Kidney glomerular epithelial cell (primary cell): Measurements from ENCODE around the gene IL1RL1.
A peak's percentile ranks its signal among the peaks of the same experiment; 100 is the strongest.

ENCODE experiments used
- DNase-seq: peaks from one replicate; lab custom pipeline; 2025; lab: John Stamatoyannopoulos, UW

Gene IL1RL1

DNA sequence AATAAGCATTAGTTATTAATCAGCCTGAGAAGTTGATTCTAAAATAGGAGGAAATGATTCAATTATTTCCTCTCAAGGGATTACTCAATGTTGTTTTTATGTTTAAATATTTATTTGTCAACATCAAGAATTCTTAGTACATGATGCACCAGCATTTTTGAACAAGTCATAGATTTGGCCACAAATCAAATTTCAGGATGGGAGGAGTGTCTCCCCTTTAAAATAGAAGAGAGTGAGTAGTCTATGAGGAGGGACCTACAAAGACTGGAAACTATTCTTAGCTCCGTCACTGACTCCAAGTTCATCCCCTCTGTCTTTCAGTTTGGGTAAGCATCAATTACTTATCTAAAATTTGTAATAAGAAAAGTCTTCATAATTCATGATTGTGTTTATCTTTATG is 25.6 kb downstream of the IL1RL1 start:
- no peak for DNase-seq

DNA sequence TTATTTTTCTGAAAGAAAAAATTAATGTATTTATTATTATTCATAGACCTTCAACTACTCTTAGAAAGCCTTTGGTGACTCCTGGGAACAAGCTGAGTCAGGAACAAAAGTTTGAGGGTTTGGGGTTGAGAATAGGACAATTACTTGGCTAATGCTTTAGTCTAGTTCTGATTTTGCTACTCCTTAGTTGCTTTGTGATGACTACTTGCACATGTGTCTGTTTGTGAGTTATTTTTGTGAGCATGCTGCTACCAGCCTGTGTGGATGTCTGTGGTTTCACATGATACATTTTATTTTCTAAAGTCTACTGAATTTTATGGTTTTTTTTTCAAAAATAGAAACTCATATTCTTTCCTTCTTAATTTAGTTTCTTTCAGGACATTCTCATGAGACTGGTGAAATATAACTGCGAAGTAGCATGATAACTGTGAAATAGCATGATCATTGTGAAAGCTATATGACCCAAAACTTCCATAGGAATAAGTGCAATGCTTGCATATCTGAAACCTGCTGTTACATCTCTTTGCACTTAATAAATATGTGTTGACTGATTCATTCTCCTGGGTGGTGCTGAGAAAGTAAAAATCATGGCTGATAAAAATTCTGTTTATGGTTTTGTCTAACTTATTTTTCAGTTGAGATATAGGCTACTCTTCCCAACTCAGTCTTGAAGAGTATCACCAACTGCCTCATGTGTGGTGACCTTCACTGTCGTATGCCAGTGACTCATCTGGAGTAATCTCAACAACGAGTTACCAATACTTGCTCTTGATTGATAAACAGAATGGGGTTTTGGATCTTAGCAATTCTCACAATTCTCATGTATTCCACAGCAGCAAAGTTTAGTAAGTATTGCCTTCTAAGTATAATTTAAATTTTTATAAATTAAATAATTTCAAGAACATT is 26.4 kb downstream of the IL1RL1 start:
- DNase-seq: no peak

DNA sequence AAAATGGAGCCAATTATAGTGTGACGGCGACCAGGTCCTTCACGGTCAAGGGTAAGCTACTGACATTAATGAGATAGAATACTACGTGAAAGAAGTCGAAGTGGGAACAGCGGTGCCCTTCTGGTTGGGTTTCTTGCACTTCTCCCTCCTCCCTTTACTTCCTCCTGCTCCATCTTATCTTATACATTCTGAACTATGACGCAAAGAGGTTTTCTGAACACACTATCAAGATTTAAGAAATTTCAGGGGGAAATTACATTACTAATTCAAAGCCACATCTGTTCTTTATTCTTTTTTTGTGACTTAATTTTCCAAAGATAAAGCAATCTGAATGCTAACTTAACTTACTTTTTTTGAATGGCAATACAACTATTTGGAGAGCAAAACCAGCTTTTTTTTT is 29.4 kb downstream of the IL1RL1 start:
- no peak for DNase-seq

DNA sequence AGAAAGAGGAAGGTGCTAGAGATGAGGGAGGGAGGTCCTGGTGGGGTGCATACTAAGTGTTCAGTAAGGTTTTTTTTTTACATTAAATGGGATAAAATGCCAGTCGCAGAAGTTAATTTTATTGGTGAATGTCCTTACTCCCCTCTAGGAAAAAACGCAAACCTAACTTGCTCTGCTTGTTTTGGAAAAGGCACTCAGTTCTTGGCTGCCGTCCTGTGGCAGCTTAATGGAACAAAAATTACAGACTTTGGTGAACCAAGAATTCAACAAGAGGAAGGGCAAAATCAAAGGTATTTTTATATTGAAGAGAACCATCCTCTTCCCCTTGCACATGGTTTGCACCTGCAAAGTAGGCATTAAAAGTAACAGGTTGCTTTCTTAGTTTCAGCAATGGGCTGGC is 31.5 kb downstream of the IL1RL1 start:
- no peak for DNase-seq

DNA sequence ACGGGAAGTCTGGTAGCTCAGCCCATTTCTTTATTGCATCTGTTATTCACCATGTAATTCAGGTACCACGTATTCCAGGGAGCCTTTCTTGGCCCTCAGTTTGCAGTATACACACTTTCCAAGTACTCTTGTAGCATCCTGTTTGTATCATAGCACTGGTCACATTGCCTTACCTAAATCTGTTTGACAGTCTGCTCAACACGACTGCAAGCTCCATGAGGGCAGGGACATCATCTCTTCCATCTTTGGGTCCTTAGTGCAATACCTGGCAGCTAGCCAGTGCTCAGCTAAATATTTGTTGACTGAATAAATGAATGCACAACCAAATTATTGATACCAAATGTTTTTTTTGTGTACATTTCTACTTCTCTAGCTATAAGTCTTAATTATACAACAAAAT is 33.0 kb downstream of the IL1RL1 start:
- DNase-seq: no peak

DNA sequence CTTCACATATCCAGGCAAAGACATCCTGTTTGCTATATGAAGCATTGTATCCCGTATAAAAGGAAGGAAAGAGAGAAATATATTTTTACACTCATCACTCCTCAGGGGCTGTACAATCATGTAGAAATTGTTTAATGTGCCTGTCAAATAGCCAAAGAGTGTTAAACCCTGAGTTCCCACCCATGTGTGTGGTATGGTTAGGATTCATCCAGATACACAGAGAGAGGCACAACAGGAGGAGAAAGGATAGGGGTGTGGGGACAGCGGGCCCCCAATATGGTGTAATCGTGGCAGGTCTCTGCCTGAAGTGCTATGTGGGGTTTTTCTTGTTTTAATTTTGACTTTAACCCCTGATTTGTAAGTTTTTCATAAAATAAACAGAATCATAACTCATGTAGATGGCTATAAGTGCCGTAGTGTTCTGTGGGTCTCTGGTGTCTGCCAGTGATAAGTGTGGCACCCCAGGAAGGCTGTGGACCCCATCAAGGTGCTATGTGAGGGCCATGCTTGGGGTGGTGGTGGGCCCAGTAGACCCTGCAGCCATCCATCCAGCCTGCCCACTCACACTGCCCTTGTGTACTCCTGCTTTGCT is 34.1 kb downstream of the IL1RL1 start:
- no peak for DNase-seq

DNA sequence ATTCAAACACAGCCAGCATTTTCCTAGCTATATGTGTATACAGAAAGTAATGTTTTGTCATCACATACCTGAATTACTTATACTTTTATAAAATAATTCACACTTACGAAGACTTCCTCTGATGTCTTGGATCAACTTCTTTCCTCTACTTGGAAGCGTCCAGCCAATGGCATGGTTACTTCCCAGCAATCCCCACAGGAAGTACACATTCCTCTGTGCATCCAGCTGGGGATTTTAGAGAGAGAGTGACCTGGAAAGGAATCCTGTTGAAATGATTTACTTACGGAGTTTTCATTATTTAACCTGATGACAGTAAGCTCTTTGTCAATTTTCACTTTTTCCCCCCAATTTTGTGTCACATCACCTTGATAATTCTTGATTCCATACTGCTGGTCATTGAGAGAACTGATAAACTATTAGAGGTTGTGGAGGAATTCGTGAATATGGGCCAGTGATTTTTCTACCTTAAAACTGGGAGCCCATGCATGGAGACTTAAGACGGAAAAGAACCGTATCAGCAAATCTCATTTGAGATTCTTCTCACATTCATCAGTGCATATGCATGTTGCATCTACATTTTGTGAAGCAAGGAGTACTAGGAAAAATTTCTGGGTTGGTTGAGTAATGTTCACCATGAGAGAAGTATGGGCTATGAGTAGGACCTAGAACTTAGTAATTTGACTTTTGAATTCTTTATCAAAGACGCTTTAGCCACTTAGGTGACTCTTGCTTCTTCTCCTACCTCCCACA is 35.2 kb downstream of the IL1RL1 start:
- peak; percentile 24 for DNase-seq

DNA sequence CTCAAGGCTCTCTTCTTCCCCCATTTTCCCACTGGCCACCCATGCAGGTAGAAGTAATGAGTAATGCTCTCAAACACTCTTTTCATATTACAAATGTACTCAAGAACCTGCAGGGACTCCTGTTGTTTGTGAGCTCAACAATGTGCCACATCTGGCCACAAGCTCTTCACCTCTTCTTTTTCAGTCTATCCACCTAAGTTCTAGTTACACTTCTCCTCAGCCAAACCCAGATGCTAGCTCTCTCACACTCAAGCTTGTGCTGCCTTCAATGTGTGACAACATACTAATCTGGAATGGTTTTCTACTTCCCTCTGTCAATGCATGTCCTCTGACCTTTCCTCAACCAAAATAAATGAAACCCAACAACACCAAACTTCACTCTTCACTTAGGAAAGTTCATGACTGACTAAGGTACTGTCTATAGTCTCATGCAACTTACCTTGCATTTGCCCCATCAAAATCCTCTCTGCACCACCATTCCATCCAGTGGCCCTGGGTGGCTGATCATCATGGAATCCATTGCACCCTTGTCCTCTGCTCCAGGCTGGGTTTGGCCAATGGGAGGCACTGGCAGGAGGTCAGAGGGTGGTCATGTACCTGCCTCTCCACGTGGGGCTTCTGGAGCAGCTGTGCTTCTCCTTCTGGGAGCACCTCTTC is 38.9 kb downstream of the IL1RL1 start:
- DNase-seq: no peak

DNA sequence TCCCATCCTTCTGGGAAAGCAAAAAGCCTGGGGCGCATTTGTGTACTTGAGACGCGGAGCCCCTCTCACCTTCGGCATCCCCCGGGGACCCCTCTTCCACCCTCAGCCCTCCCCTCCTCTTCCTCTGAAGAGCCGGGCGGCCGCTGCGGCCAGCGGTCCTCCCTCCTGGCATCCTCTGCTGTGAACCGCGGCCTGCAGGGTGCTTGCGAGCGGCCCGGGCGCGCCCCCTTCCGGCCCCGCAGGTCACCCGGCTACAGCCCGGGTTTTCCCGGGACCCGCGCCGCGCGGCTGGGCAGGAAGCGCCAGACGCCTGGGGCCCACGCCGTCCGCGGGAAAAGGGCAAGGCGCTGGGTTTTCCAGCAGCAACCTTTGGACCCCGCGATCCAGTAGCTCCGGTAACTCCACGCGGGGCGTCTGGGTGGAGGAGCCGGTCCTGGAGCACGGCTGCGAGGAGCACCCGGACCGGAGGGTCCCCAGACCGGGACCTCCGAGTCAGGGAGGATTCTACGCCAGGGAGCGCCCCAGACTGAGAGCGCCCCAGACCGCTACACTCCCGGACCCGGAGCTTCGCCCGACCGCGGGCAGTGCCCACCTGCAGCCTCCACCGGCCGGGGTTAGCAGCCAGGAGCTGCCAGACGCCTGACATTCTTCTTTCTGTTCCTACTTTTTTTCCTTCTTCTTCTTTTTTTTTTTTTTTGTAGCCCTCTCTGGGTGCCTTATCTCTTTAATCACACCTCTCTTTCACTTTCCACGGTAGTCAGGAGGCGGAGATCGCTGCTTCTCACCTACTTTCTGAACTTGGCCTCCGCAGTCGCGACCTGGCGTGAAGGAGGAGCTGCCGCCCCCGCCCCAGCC is 44.4 kb downstream of the IL1RL1 start, which contains the start of gene IL18R1:
TSS of gene IL18R1 (plus strand) at position 271 of the 855 bp plus-strand sequence. CDS start 6,865 bp downstream, outside the sequence.
- DNase-seq: peak; percentile 75

DNA sequence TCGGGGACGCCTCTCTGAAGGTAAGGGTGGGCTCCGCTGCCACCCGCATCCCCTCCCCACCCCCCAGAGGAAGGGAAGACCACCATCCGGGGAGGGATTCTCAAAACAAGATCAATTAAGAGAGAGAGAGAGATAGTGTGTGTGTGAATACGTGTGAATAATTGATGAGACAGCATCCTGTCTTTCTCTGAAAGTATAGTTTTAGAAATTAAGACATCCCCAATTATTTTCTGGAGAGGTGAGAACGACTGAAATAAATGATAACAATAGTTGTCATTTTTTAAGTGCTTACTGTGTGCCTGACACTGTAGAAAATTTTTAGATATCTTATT is 45.0 kb downstream of the IL1RL1 start:
- DNase-seq: no peak

DNA sequence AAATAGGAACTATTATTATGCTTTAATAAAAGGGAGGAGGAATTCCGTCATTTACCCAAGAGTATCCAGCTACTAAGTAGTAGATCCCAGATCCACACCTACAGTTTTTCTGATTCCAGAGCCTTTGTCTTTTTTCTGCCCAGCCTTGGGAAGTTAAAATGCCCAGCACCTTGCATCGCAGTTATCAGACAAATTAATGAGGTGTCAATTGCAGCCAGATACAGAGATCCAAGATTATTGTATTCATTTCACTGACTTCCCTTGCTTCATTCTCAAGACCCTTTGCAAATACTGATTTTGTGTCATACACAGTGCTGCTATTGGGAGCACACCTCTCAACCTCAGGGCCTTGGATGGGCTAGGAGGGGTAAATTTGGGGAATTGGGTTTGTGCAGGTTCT is 45.4 kb downstream of the IL1RL1 start:
- no peak for DNase-seq

DNA sequence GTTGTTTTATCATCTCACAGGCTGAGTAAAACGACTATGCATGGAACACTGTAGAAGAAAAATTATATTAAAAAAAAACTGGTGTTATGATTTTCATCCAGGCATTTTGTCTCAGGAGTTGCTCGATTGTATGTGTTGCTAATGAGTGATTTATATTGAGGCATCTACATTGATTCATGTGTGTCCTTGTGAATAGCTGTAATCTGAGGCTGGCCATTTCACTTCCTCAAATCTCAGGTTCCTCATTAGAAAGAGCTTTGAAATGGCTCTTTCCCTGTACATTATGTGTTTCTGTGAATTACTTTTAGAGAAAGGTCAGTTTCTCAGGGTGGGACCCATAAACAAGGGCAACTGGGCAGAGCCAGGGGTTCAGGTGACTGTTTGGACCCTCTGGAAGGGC is 46.6 kb downstream of the IL1RL1 start:
- DNase-seq: no peak

DNA sequence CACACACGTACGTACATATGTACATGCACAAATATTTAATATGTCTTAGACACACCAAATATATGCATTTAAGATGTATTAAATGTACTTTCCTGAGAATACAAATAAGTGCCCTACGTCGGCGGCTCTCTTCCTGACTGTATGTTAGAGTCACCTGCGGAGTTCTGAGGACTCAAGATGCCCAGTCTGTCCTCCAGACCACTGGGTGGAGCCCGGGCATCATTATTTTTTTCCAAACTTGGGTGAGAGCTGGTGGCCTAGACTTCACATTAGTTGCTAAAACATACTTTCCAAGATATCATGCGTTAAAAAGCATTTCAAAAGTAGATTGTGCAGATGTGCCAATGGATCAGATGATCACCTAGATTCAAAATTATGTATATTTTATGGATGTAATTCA is 47.1 kb downstream of the IL1RL1 start:
- DNase-seq: no peak

DNA sequence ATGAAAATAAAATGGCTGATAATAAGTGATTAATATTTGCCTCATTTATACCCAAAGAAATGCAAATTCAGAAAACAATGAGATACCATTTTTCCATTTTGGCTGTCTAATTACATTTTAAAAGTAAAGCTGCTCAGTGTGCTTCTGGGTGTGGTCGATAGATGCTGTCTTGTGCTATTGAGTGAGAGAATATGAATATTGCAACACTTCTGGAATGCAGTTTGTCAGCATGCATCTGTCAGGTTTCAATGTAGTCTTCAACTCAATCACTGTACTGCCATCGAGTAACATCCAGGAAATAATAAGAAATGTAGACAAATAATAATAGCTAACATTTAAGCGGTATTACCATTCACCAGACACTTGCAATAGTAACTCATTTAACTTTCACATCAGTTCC is 48.2 kb downstream of the IL1RL1 start:
- no peak for DNase-seq

DNA sequence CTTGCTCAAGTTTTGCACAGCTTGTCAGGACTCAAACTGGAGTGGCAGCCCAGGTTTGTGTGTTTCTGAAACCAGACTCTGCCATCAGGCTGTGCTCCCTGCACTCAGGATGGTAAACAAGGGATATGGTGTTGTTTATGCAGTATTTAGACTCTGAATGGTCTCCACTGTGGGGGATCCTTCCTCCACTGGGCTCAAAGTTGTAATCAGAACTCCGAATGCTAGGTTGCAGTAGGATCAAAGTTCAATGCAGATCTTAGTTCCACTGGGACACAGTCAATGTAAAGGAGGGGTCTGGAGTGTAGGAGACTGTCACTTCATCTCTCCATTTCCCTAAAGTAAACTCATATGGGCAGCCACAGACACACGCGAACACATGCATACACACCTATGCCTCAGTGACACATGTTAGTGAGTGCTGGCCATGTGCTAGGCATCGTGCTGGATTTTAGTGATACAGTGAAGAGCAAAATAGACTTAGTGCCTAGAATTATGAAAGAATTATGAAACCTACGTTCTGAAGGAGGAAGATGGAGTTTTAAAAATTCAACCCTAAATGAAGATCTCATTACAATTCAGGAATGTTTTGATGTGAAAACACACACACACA is 50.4 kb downstream of the IL1RL1 start:
- DNase-seq: no peak

DNA sequence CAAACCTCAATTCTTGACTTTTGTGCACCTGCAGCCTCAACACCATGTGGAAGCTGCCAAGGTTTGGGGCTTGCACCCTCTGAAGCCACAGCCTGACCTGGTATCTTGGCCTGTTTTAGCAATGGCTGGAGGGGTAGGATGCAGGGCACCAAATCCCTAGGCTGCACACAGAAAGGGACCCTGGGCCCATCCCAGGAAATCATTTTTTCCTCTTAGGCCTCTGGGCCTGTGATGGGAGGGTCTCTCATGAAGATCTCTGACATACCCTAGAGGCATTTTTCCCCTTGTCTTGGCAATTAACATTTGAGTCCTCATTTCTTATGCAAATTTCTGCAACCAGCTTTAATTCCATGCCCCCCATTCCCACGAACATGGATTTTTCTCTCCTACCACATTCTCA is 54.4 kb downstream of the IL1RL1 start:
- DNase-seq: no peak

DNA sequence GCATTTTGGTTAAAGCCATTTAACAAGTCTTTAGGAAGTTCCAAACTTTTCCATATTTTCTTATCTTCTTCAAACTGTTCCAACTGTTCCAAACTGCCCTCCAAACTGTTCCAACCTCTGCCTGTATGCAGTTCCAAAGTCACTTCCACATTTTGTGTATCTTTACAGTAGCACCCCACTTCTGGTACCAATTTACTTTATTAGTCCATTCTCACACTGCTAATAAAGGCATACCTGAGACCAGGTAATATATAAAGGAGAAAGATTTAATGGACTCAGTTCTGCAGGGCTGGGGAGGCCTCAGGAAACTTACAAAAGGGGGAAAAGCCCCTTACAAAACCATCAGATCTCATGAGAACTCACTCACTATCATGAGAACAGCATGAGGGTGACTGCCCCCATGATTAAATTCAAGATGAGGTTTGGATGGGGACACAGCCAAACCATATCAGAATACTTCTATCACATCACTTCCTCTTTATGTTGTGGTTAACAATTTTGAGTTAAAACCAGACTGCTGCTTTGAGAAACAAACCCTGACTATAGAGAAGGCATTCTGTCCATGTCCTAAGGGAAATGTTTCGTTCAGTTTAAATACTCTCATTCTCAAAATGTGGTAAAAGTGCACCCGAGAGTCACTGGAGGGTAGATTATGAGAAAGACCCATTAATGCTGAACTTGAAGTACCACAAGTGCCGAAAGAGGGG is 55.2 kb downstream of the IL1RL1 start:
- DNase-seq: no peak

DNA sequence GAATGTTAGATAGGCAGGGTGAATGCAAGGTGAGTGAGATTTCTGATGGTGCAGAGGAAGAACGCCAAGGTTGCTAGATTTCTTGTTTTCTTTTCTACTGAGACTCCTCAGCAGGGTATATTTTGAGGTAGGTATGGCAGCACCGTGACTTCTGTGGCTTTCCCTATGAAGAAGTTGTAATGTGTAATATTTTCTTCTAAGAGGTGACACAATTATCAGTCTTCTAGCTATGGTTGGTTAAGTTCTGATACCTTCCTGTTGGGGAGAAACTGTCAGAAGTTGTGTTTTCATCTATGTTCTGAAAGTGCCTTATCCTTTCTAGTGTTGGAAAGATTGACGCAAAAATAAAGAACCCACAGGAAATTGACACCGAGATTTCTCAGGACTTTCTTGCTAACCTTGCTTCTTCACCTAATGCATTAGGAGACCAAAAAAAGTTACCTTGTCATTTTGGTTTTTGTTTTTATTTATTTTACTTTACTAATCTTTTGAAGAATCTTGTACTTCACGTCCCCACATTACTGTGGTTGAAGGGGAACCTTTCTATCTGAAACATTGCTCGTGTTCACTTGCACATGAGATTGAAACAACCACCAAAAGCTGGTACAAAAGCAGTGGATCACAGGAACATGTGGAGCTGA is 56.1 kb downstream of the IL1RL1 start:
- DNase-seq: no peak

DNA sequence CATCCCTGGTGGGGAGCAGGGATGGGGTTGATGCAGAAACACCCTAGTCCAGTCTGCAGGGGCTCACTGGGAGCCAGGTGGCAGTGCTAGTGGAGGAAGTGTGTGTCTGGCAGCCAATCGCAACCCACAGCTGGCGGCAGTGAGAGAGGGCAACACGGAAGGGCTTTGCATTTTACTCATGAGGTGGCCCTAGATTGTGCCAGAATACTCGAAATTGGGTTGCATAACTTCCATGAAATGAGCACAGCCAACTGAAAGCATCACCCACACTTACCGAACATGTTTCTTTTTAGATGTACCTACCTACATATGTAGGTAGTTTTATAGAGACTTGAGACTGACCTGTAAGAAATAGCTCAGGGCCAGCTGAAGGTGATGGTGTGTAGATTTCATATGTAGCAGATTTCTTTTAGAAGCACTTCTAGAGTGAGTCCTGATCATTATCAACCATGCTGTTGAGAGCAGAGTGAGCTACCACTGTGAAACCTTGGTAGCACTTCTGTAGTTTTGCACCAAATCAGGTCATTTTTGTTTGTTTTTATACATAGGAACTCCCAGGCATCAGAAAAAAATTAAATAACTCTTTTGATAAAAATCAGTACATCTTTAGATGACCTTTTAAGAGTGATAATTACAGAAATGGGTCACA is 57.2 kb downstream of the IL1RL1 start:
- DNase-seq: no peak
